ENCODE data around the gene A4GNT.
"Not testable (repeated sequence)": the region's sequence is repeated elsewhere in the genome, so short reads cannot be mapped to it uniquely, and the experiment has no call there.

The A4GNT gene

DNA sequence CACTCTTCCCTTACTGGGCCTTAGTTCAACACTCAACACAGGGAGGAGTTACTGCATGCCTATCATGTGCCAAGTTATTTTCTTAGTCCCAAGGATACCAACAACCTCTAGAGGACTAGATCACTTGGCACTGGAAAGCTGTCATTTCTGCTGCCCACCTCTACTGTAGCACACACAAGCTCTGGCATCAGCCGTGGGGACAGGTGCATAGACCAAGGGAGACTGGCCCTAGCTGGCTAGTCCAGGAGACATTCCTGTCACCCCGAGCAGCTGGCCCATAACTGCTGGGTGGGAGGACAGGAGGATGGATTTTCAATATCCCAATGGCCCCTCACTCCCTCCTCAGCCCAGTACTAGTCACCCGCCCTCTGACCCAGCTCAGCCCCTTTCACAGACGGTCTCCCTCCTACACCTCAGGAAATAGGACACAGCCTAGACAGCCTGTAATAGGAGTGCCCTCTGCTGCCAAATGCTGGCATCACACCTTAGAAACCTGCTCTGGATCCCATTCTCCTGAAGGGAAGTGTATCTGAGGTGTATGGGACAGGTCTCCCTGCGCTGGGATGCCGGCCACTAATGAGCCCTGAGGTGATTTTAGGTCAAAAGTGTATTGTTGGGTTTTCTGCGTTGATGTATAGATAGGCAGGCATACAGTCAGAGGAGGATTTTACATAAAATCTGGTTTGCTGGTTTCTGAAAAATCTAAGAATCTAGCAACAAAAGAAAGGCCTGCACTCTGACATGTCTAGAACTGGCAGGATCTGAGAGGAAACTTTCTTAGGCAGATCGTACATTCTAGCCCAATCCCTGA is 13.4 kb downstream of the A4GNT start:
- DNase-seq (ENCODE audit: low read depth in 2 of 2) = peak; percentile 44 to 46

DNA sequence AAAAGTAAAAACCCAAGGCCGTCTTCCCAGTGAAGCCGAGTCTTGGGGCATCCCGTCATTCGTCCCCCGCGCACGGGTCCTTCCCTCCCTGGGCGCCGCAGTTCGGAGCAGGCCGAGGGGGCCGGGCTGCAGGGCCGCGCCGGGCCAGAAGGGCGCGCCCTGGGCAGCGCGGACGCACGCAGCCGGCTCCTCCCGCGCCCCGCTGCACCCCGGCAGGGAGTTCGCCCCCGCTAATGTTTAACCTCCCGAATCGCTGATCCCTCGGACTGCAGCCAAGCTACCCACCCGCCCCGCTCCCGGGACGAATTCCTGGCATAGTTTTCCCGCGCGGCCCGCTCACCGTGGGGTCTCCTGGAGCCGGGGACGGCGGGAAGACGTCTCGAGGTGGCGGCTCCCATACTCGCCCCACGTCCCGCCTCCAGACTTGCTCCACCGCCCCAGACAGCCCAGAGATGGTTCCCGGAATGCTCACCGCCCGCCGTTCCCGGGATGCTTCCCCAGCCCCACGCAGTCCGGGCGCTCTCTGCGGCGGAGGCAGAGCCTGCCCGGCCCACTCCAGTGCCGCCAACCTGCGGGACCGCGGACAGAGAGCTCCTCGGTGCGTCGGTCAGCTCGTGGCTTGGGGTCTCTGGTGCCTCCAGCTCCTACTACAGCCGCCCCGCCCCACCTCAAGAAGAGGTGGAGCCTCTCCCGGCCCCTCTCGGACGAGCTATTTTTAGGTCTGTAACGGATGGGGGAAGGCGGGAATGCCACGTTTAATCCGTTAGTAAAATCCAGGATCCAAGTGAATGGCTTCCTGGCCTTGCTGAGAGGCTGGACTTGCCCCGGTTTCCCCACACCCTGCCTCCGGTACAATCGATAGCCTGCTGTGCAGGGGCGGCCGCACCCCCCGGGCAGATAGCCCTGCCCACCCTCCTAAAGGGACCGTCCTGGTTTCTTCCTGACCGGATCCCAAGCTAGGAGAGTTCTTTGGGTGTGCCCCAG is 16.9 kb downstream of the A4GNT start, which contains the start of gene DZIP1L:
Gene DZIP1L (minus strand): TSS at position 621 of the 984 bp plus-strand sequence. CDS start 11,637 bp downstream, outside the sequence.
- DNase-seq (ENCODE audit: low read depth in 2 of 2) = peak; percentile 62 to 67

DNA sequence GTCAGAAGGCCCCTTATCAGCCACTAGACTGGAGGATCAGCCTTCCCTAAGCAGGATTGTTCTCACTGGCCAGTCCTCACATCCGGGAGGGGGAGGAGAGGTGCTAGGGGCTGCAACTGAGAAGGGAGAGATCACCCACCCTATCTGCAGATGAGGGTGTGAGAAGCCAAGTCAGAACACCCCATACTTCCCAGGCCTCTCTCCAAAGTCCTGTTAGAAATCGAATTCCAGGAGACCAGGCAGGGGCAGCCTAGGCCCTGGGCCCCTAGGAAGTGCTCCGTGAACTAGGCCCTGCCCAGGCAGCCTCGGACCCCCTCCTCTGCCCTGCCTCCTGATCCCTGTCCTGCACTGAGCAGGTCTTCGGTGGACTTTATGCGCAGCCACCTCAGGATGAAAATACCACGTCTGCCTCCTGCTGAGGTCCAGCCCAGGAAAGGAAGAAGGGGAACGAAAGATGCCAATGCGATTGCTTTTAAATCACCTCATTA is 17.7 kb downstream of the A4GNT start:
- DNase-seq (ENCODE audit: low read depth in 2 of 2) = no peak

DNA sequence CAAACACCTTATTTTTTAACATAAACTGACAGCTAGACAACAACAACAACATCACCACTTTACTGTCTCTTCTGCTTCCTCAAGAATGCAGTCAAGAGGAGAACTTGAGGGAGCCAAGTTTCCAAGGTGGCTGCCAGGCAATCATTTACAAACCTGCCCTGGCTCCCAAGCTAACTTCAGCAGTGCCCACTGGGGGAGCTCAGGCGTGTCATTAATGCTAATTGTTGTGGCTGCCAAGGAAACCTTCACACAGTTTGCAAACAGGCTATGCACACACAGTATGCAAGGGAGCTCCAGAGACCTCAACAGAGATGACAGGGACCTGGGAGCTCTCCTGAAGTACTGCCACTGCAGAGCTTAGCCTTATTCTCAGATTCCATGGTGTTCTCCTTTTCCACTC is 18.9 kb downstream of the A4GNT start:
- no peak for DNase-seq (ENCODE audit: low read depth in 2 of 2)

GRCh38 chr3:138112362-138112761 is 19.8 kb downstream of the A4GNT start:
- DNase-seq (ENCODE audit: low read depth in 2 of 2) = no peak

DNA sequence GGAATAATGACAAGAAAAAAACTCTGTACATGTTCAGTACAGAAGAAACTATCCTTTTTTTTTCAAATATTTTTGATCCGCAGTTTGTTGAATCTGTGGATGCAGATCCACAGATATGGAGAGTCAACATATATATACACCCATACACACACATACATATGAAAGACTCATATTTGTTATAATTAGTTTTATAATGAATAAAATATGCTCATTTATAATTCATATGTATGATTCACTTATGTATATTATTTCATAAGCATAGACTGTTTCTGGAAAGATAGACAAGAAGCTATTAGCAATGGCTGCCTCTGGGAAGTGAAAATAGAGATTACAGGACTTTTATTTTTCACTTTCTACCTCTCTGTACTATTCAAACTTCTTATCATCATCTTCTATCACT is 26.6 kb downstream of the A4GNT start:
- no peak for DNase-seq (ENCODE audit: low read depth in 2 of 2)

DNA sequence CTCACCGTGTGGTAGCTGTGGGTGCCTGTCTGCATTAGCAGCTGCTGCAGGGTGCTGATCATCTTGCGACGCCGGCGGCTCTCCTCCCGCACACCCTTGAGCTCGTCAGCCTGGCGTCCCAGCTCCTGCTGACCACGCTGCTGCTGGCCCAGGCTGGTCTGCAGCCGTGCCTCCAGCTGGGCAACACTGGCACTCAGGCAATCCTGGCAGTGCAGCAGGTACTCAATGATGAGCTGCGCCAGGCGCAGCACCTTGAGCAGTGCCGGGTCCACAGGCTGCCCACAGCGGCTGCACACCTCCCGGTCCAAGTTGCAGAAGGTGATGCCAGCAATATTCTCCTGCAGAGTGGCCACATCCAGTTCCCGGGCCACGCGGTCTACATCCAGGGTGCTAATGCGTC is 28.7 kb downstream of the A4GNT start:
- DNase-seq (ENCODE audit: low read depth in 2 of 2) = no peak

DNA sequence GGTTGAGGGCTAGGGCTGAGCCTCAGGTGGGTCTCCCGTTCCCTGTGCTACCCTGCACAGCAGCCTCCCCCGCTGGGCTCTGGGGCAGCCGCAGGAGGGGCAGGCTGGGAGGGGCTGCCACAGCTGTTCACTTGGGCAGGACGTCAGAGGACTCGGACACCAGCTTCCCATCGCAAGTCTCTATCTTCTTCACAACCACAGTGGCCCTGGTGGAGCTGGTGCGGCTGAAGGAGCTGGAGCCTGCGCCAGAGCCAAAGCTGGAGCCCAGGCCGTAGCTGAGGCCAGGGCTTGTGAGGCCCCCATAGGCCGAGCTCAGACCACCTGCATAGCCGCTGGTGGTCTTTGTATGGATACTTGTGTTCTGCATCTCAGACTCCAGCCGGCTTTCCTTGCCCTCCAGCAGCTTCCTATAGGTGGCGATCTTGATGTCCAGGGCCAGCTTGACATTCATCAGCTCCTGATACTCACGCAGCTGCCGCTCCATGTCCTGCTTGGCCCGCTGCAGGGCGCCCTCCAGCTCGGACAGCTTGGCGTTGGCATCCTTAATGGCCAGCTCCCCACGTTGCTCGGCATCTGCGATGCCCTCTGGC is 30.7 kb downstream of the A4GNT start:
- DNase-seq (ENCODE audit: low read depth in 2 of 2) = not testable (repeated sequence)

GRCh38 chr3:138099417-138099816 is 32.8 kb downstream of the A4GNT start:
- DNase-seq (ENCODE audit: low read depth in 2 of 2) = no peak

DNA sequence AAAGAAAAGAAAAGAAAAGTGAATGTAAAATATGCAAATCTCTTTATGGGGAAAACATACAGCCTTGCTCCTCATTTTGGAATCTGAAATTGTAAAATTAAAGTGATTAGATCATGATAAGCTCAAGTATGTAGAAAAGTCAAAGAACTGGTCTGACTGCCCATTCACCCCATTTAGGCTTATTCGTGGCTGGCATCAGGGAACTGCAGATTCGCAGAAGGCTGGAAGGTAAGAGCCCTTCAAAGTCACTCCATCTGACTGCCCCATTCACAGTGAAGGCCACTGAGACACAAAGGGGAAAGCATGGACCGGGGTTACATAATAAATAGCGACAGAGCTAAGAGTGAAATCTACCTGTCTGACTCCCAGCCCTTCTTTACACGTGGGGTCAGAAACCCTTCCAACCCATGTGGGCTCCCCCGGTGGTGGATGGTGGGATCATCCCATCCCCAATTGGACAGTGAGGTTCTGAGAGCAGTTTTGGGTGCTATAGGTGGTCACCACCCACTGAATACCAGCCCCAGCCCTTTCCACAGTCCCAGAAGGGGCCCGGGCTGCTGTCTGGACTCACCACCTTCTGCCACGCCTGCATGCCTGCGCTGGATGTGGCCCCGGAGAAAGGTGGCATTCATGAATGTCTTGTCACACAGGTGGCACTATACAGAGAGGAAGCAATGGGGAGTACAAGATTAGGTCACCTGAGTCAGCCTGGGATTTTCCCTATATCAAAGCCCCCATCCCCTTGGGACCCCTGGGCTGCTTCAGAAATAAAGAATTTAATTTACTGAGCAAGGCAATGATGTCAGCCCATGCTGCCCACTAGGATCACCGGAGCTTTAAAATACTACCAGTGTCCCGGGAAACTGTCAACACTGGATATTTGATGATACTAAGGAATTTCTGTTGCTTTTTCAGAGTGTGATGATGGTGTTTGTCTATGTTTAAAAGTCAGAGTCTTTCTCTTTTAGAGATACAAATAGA is 34.7 kb downstream of the A4GNT start:
- no peak for DNase-seq (ENCODE audit: low read depth in 2 of 2)

DNA sequence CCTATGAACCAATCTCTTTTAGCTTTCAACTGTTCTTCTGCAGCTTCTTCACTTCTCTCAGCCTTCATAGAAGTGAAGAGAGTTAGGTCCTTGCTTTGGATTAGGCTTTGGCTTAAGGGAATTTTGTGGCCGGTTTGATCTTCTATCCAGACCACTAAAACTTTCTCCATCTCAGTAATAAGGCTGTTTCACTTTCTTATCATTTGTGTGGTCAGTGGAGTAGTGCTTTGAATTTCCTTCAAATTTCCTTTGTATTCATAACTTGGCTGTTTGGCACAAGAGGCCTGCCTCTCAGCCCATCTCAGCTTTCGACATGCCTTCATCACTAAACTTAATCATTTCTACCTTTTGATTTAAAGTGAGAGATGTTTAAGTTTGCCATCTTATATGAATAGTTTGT is 38.5 kb downstream of the A4GNT start:
- DNase-seq (ENCODE audit: low read depth in 2 of 2) = no peak

GRCh38 chr3:138092023-138092422 is 40.2 kb downstream of the A4GNT start:
- no peak for DNase-seq (ENCODE audit: low read depth in 2 of 2)

DNA sequence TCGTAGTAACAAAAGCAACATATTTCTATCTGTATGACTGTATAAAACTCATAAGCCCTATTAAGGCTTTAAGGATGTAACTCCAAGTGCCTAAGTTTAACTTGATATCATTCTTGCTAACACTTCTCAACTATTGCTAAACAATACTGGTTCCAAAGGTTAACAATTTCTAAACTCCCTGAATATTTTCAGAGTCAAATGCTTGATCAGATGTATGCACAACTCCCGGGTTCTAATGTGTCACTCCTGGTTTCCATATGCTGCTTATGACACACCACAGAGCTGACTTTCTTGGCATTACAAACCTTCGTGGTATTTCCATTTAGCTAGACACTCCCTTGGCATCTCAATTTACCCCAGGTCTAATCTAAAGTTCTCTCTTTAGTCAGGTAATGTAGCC is 43.1 kb downstream of the A4GNT start:
- DNase-seq (ENCODE audit: low read depth in 2 of 2) = peak; percentile 22 to 27

- not testable (repeated sequence) for DNase-seq (ENCODE audit: low read depth in 2 of 2)
These were observed 46.4 kb downstream of the A4GNT start for GRCh38 chr3:138085745-138086144.

GRCh38 chr3:138084196-138084595 is 48.0 kb downstream of the A4GNT start:
- no peak for DNase-seq (ENCODE audit: low read depth in 2 of 2)

DNA sequence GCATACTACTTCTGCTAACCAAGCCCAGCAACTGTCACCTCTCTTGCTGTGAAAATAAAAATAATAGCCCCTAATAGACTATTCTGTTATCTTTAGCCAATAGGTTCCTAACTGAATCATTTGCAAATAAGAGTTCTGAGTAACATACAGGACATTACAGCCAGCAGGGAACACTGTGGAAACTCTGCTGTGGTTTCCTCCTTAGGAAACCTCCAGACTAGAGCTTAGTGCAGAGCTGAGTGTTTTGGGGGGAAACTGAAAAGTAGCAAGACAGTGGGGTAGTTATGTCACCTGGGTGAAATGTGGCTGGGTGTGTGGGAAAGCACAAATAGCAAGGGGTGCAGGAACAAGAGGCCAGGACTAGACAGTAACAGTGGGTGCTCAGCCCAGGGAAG is 49.2 kb downstream of the A4GNT start:
- no peak for DNase-seq (ENCODE audit: low read depth in 2 of 2)

- DNase-seq (ENCODE audit: low read depth in 2 of 2) = peak; percentile 60 to 62
These were observed 49.9 kb downstream of the A4GNT start for GRCh38 chr3:138082085-138082991.

- peak; percentile 23 to 37 for DNase-seq (ENCODE audit: low read depth in 2 of 2)
These were observed 50.7 kb downstream of the A4GNT start for GRCh38 chr3:138081371-138082084.

- no peak for DNase-seq (ENCODE audit: low read depth in 2 of 2)
These were observed 52.3 kb downstream of the A4GNT start for GRCh38 chr3:138079901-138080300.

Measured in fibroblast of skin of left quadriceps (primary cell).